NCI-H1694 (cell line): ENCODE data around the gene IGFL4.

ENCODE experiments used
- DNase-seq: peaks from one replicate; lab custom pipeline; 2025; lab: John Stamatoyannopoulos, UW

Gene IGFL4

GRCh38 chr19:46063201-46063600 lies 22.4 kb upstream of the IGFL4 start:
- no peak for DNase-seq

- no peak for DNase-seq
These were observed 19.2 kb upstream of the IGFL4 start for GRCh38 chr19:46060012-46060411.

DNA sequence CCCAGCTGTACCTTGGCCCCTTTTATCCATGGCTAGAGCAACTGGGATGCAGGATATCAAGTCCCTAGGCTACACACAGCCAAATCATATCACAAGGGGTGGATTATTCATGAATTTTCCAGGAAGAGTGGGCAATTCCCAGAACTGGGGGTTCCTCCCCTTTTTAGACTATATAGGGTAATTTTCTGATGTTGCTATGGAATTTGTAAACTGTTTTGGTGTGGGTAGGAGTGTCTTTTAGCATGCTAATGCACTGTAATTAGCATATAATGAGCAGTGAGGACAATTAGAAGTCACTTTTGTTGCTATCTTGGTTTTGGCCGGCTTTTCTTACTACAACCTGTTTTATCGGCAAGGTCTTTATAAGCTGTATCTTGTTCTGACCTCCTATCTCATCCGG lies 18.0 kb upstream of the IGFL4 start:
- no peak for DNase-seq

DNA sequence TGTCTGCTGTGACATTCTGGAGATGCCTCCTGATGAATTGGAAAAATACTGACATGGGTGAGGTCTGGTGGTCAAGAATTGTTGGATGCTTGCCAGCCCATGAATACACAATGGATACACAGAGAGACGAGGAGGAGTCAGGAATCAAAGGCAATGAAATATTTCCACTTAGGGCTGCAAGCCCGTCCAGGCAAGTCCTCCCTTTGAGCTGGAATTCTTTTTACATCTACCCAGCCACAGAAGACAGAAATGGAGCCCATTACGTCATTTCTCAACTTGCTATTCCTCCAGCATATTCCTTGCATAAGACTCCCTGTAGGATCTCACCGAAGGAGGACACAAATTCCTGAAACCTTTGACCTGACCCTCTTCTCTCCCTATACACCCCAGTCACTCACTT lies 15.7 kb upstream of the IGFL4 start:
- no peak for DNase-seq

DNA sequence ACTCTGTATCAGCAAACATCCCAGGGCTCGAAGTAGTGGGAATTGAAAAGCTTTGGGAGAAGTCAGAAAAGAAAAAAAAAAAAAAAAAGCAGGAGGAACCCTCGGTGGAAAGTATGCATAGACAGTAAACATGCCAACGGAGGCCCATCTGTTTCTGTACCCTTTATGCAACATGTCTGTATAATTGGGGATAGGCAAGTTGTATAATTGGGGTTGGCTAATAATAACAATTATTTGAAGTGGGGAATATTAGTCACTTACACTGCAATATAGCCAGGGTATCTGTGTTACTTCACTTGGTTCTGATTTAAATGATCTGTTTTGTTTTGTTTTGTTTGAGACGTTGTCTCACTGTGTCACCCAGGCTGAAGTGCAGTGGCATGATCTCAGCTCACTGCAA lies 12.1 kb upstream of the IGFL4 start:
- no peak for DNase-seq

DNA sequence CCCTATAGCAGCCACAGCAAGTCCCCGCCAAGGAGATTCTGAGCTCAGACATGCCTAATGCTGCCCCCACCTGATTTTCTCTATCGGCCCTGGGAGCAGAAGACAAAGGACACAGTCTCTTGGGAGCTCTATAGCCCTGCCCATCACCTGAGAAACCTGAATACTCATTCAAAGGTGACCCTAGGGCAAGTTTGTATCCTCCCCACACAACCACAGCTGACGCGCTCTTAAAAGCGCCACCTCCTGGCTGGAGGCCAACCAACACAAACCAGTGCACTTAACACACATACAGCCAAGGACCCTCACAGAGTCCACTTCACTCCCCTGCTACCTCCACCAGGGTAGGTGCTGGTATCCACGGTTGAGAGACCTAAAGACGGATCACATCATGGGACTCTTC lies 8.8 kb upstream of the IGFL4 start:
- DNase-seq, result peak; percentile 2

DNA sequence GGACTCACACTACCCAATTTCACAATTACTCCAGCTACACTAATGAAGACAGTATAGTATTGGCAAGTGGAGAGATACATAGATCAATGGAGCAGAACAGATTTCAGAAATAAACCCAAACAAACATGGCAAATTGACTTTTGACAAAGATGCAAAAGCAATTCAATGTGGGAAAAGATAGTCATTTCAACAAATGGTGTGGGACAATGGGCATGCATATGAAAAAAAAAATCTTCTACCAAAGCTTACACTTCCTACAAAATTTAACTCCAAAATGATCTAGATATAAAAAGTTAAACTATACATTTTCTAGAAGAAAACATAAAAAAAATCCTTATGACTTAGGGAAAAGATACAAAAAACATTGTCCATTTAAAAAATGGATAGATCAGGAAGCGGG lies 2.7 kb upstream of the IGFL4 start:
- no peak for DNase-seq

- DNase-seq, result no peak
These were observed 1.6 kb upstream of the IGFL4 start for GRCh38 chr19:46042252-46042883.

- no peak for DNase-seq
These were observed 677 bp downstream of the IGFL4 start for GRCh38 chr19:46040125-46040524.

- no peak for DNase-seq
These were observed 4.1 kb downstream of the IGFL4 start for GRCh38 chr19:46036744-46037128.

- no peak for DNase-seq
These were observed 4.6 kb downstream of the IGFL4 start for GRCh38 chr19:46035986-46036743.

DNA sequence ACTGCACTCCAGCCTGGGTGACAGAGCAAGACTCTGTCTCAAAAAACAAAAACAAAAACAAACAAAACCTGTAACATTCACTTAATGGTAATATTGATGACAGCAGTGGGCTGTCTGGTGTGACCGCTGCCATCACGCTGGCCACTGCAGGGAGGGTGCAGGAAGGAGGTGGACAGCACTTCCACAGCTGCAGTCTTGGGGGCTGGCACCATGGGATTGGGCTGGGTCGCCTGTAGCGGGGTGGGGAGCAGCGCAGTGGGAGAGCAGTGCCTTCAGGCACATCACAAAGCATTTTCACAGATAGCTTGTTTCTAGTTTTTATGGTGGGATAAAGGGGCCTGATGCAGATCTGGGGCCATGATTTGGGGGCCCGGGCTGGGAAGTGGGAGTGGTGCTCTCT lies 5.3 kb downstream of the IGFL4 start:
- DNase-seq, result no peak

DNA sequence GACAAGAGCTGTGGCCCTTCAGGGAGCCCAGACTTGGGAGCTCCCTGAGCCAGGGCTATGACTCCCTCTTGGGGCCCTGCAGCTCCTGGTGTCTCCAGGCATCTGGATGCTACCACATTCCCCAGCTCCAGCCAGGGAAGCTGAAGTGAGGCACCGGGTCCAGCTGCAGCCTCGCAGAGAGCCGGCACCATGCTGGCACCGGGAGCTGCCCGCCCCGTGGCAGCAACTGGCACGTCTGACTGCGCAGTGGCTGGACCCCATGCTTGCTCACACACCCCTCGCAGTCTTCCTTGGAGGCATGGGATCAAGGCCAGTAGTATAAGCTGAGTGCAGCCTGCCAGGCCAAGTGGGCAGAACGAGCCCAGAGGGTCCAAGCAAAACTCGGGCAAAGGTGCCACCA lies 7.4 kb downstream of the IGFL4 start:
- DNase-seq, result no peak

DNA sequence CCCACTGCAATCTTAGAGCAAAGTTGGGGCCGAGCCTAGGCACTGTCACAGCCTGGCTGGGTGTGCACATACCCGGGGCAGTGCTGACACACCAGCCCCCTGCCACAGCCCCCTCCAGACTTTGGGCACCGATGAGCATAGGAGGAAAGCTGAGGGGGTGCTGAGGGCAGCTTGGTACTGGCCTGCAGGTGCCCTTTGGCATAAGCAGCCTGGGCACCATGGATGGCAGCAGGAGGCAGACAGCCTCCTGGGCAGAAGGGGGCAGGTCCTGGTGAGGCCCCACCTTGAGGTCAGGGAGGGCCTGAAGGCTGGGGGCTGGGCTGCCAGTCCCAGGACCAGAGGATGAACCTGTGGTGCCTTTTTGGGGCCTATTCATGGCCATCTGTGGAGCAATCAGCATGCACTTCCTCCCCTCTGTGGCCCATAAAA lies 8.2 kb downstream of the IGFL4 start:
- DNase-seq, result no peak

- no peak for DNase-seq
These were observed 8.8 kb downstream of the IGFL4 start for GRCh38 chr19:46031781-46032596.

DNA sequence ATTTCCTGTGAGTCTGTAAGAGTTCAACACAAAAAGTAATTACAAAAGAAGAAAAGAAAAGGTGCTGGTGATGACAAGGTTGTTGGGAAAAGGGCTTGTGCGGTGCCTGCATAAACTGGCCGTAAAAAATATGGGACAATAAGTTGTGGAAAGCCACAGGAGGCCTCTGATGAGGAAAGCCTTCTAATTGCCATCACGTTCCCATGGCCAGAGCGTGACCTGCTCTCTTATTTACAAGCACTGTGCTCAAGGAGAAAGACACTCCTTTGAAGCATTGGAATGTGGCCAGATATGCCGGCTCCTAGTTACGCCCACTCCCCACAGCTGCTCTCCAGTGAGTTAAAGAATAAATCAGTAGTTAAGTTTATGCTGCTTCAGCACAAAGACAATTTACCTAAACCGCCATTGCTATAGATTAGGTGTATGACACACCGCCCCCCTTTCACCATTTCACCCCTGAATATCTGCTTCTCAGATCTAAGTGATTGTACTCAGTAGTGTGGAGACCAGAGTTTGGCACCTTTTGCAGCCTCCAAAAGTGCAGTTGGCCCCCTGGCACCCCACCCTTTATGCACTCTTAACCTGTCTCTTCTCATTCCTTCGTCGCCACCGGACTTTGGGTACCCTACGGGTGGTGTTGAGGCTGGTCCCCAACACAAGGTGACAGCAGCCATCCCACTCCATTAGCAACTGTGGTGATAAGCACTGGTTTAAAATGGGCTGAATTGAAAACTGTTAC lies 9.8 kb downstream of the IGFL4 start:
- no peak for DNase-seq

DNA sequence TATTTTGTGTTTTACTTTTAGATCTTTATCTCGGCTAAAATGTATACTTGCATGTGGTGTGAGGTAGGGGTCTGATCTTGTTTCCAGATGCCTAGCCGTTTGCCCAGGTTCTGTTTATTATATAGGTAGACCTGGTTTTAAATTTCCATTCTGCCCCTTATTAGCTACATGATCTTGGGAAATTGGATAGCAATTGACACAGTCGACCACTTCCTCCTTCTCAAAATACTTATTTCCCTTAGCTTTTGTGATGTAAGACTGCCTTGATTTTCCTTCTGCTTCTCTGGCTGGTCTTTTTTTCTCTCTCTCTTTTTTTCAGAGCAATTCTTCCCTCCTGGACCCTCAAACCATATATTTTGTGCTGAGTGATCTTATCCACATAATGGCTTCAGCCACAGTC lies 15.0 kb downstream of the IGFL4 start:
- no peak for DNase-seq

GRCh38 chr19:46023311-46023779 lies 17.5 kb downstream of the IGFL4 start:
- DNase-seq, result no peak

- no peak for DNase-seq
These were observed 18.1 kb downstream of the IGFL4 start, which contains the start of gene PGLYRP1 for GRCh38 chr19:46022431-46023310. Gene PGLYRP1, minus strand, starts transcription at chr19:46023053. Its CDS starts 32 bp downstream, at chr19:46023021.

GRCh38 chr19:46022061-46022430 lies 18.8 kb downstream of the IGFL4 start:
- DNase-seq, result no peak

DNA sequence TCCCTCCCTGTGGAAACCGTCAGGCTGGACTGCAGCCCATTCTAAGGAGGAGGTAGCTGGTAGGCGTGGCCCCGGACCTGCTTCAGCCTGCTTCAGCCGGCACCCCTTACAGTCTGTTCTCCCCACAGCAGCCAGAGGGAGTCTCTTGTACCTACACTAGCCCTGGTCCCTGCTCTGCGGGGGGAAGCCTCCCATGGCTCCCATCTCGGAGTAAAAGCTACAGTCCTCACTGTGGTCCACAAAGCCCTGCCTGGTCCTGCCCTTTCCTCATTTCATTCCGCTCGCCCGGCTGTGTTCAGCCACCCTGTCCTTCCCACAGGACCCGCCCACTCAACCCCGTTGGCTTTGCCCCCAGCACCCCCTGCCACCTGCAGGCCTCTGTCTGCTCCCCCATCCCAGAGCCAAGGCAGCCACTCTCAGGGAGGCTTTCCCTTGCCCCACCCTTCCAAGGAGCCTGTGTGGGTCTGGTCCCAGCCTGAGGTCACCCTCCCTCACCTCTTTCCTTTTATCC lies 19.2 kb downstream of the IGFL4 start:
- no peak for DNase-seq
